ENCODE results near the gene FOXA1.
"Not testable (repeated sequence)": the region's sequence is repeated elsewhere in the genome, so short reads cannot be mapped to it uniquely, and the experiment has no call there.

The FOXA1 gene

GRCh38 chr14:37563189-37563588, 31.9 kb downstream of the FOXA1 start:
- Histone ChIP-seq H3K4ac (ENCODE audit: low read depth, low read length) (no peak overlapping the region), H2AK5ac (ENCODE audit: low read length) (no peak overlapping the region), H3K79me1 (ENCODE audit: low read length) (no peaks in the 10 kb centered on the region), H4K5ac (ENCODE audit: low read length) (no peak overlapping the region), H3K27me3 (ENCODE audit: insufficient read depth, low read length, poor library complexity) (no peaks in the 10 kb centered on the region), H2BK120ac (ENCODE audit: low read depth, low read length) (no peak overlapping the region), H3K27ac (ENCODE audit: low read depth, low read length) (no peak overlapping the region), H3K36me3 (ENCODE audit: control insufficient read depth, insufficient read depth, low read length) (no peaks in the 10 kb centered on the region), H3K9ac (ENCODE audit: low read length) (no peak overlapping the region), H3K56ac (ENCODE audit: low read length) (no peak overlapping the region), H2BK15ac (replicated peaks; ENCODE audit: low read depth) (no peak overlapping the region), H3K4me3 (ENCODE audit: low read length) (no peak overlapping the region), H3K4me2 (ENCODE audit: low read length) (no peak overlapping the region), H3K79me2 (ENCODE audit: control insufficient read depth, insufficient read depth, low read length) (no peaks in the 10 kb centered on the region), H2BK5ac (ENCODE audit: low read length) (no peak overlapping the region), H3K23ac (ENCODE audit: low read length) (no peak overlapping the region), H4K8ac (ENCODE audit: low read depth, low read length) (no peak overlapping the region), H3K4me1 (ENCODE audit: control insufficient read depth, low read depth, low read length) (no peaks in the 10 kb centered on the region), H3K18ac (ENCODE audit: low read length) (no peak overlapping the region)
- WGBS (ENCODE audit: extremely low coverage, insufficient coverage, low lambda C conversion rate): no CpG with 5 or more reads among the region's 2 CpGs
- no peak for DNase-seq

- no CpG with 5 or more reads among the region's 6 CpGs for WGBS (ENCODE audit: extremely low coverage, insufficient coverage, low lambda C conversion rate)
- Histone ChIP-seq H4K5ac (ENCODE audit: low read length) (no peak overlapping the region), H3K4me1 (ENCODE audit: control insufficient read depth, low read depth, low read length) (no peaks in the 10 kb centered on the region), H2BK120ac (ENCODE audit: low read depth, low read length) (no peak overlapping the region), H4K8ac (ENCODE audit: low read depth, low read length) (no peak overlapping the region), H3K23ac (ENCODE audit: low read length) (no peak overlapping the region), H3K4me2 (ENCODE audit: low read length) (no peak overlapping the region), H3K56ac (ENCODE audit: low read length) (no peak overlapping the region), H3K9ac (ENCODE audit: low read length) (no peak overlapping the region), H3K18ac (ENCODE audit: low read length) (no peak overlapping the region), H3K4ac (ENCODE audit: low read depth, low read length) (no peak overlapping the region), H3K27ac (ENCODE audit: low read depth, low read length) (no peak overlapping the region), H3K4me3 (ENCODE audit: low read length) (no peak overlapping the region), H3K36me3 (ENCODE audit: control insufficient read depth, insufficient read depth, low read length) (no peaks in the 10 kb centered on the region), H2BK15ac (replicated peaks; ENCODE audit: low read depth) (no peak overlapping the region), H2BK5ac (ENCODE audit: low read length) (no peak overlapping the region), H2AK5ac (ENCODE audit: low read length) (no peak overlapping the region), H3K79me1 (ENCODE audit: low read length) (no peaks in the 10 kb centered on the region), H3K27me3 (ENCODE audit: insufficient read depth, low read length, poor library complexity) (no peaks in the 10 kb centered on the region), H3K79me2 (ENCODE audit: control insufficient read depth, insufficient read depth, low read length) (no peaks in the 10 kb centered on the region)
- peak; percentile 37 for DNase-seq
Observed at GRCh38 chr14:37559386-37559785, 35.7 kb downstream of the FOXA1 start.

GRCh38 chr14:37558740-37559139, 36.3 kb downstream of the FOXA1 start:
- H3K27me3 ChIP-seq (ENCODE audit: insufficient read depth, low read length, poor library complexity): no peaks in the 10 kb centered on the region
- no peak overlapping the region for H3K4me2 ChIP-seq (ENCODE audit: low read length)
- no peaks in the 10 kb centered on the region for H3K4me1 ChIP-seq (ENCODE audit: control insufficient read depth, low read depth, low read length)
- H3K79me1 ChIP-seq (ENCODE audit: low read length): no peaks in the 10 kb centered on the region
- H2BK120ac ChIP-seq (ENCODE audit: low read depth, low read length): no peak overlapping the region
- no peak overlapping the region for H3K23ac ChIP-seq (ENCODE audit: low read length)
- H3K56ac ChIP-seq (ENCODE audit: low read length): no peak overlapping the region
- no peaks in the 10 kb centered on the region for H3K79me2 ChIP-seq (ENCODE audit: control insufficient read depth, insufficient read depth, low read length)
- H3K27ac ChIP-seq (ENCODE audit: low read depth, low read length): no peak overlapping the region
- no peak overlapping the region for H2BK5ac ChIP-seq (ENCODE audit: low read length)
- H3K18ac ChIP-seq (ENCODE audit: low read length): no peak overlapping the region
- no peak overlapping the region for H2BK15ac ChIP-seq (replicated peaks; ENCODE audit: low read depth)
- H4K8ac ChIP-seq (ENCODE audit: low read depth, low read length): no peak overlapping the region
- no peak overlapping the region for H2AK5ac ChIP-seq (ENCODE audit: low read length)
- H3K4ac ChIP-seq (ENCODE audit: low read depth, low read length): no peak overlapping the region
- no CpG with 5 or more reads among the region's 4 CpGs for WGBS (ENCODE audit: extremely low coverage, insufficient coverage, low lambda C conversion rate)
- H3K36me3 ChIP-seq (ENCODE audit: control insufficient read depth, insufficient read depth, low read length): no peaks in the 10 kb centered on the region
- no peak overlapping the region for H4K5ac ChIP-seq (ENCODE audit: low read length)
- no peak overlapping the region for H3K4me3 ChIP-seq (ENCODE audit: low read length)
- H3K9ac ChIP-seq (ENCODE audit: low read length): no peak overlapping the region
- no peak for DNase-seq

- not testable (repeated sequence) for H3K9ac ChIP-seq (ENCODE audit: low read length); H3K18ac ChIP-seq (ENCODE audit: low read length); H3K79me1 ChIP-seq (ENCODE audit: low read length); H3K4me1 ChIP-seq (ENCODE audit: control insufficient read depth, low read depth, low read length); H3K4me2 ChIP-seq (ENCODE audit: low read length); H2AK5ac ChIP-seq (ENCODE audit: low read length); H4K8ac ChIP-seq (ENCODE audit: low read depth, low read length); H2BK5ac ChIP-seq (ENCODE audit: low read length); H3K27ac ChIP-seq (ENCODE audit: low read depth, low read length); H3K36me3 ChIP-seq (ENCODE audit: control insufficient read depth, insufficient read depth, low read length); H3K4me3 ChIP-seq (ENCODE audit: low read length); H4K5ac ChIP-seq (ENCODE audit: low read length); H3K79me2 ChIP-seq (ENCODE audit: control insufficient read depth, insufficient read depth, low read length); H3K56ac ChIP-seq (ENCODE audit: low read length); H2BK120ac ChIP-seq (ENCODE audit: low read depth, low read length); H3K23ac ChIP-seq (ENCODE audit: low read length); H3K4ac ChIP-seq (ENCODE audit: low read depth, low read length); DNase-seq; H3K27me3 ChIP-seq (ENCODE audit: insufficient read depth, low read length, poor library complexity); H2BK15ac ChIP-seq (replicated peaks; ENCODE audit: low read depth)
- no CpG with 5 or more reads among the region's 33 CpGs for WGBS (ENCODE audit: extremely low coverage, insufficient coverage, low lambda C conversion rate)
Observed at GRCh38 chr14:37555596-37555995, 39.5 kb downstream of the FOXA1 start.

GRCh38 chr14:37553935-37554550, 41.0 kb downstream of the FOXA1 start:
- Histone ChIP-seq H3K27ac (ENCODE audit: low read depth, low read length) (no peak overlapping the region), H3K27me3 (ENCODE audit: insufficient read depth, low read length, poor library complexity) (no peaks in the 10 kb centered on the region), H4K8ac (ENCODE audit: low read depth, low read length) (no peak overlapping the region), H3K9ac (ENCODE audit: low read length) (no peak overlapping the region), H3K36me3 (ENCODE audit: control insufficient read depth, insufficient read depth, low read length) (no peaks in the 10 kb centered on the region), H3K79me2 (ENCODE audit: control insufficient read depth, insufficient read depth, low read length) (no peaks in the 10 kb centered on the region), H3K4me1 (ENCODE audit: control insufficient read depth, low read depth, low read length) (no peaks in the 10 kb centered on the region), H2BK5ac (ENCODE audit: low read length) (no peak overlapping the region), H2AK5ac (ENCODE audit: low read length) (no peak overlapping the region), H3K4ac (ENCODE audit: low read depth, low read length) (no peak overlapping the region), H3K4me3 (ENCODE audit: low read length) (no peak overlapping the region), H4K5ac (ENCODE audit: low read length) (no peak overlapping the region), H3K79me1 (ENCODE audit: low read length) (no peaks in the 10 kb centered on the region), H2BK120ac (ENCODE audit: low read depth, low read length) (no peak overlapping the region), H3K23ac (ENCODE audit: low read length) (no peak overlapping the region), H3K4me2 (ENCODE audit: low read length) (no peak overlapping the region), H3K18ac (ENCODE audit: low read length) (no peak overlapping the region), H2BK15ac (replicated peaks; ENCODE audit: low read depth) (no peak overlapping the region), H3K56ac (ENCODE audit: low read length) (no peak overlapping the region)
- no peak for DNase-seq
- WGBS (ENCODE audit: extremely low coverage, insufficient coverage, low lambda C conversion rate): no CpG with 5 or more reads among the region's 1 CpG

GRCh38 chr14:37551119-37551518, 43.9 kb downstream of the FOXA1 start:
- Histone ChIP-seq H2BK120ac (ENCODE audit: low read depth, low read length) (no peak overlapping the region), H3K79me2 (ENCODE audit: control insufficient read depth, insufficient read depth, low read length) (no peaks in the 10 kb centered on the region), H4K8ac (ENCODE audit: low read depth, low read length) (no peak overlapping the region), H3K4me3 (ENCODE audit: low read length) (no peak overlapping the region), H3K9ac (ENCODE audit: low read length) (no peak overlapping the region), H3K4me1 (ENCODE audit: control insufficient read depth, low read depth, low read length) (no peaks in the 10 kb centered on the region), H3K23ac (ENCODE audit: low read length) (no peak overlapping the region), H3K4ac (ENCODE audit: low read depth, low read length) (no peak overlapping the region), H3K56ac (ENCODE audit: low read length) (no peak overlapping the region), H3K36me3 (ENCODE audit: control insufficient read depth, insufficient read depth, low read length) (no peaks in the 10 kb centered on the region), H3K27me3 (ENCODE audit: insufficient read depth, low read length, poor library complexity) (no peaks in the 10 kb centered on the region), H3K27ac (ENCODE audit: low read depth, low read length) (no peak overlapping the region), H3K18ac (ENCODE audit: low read length) (no peak overlapping the region), H2BK5ac (ENCODE audit: low read length) (no peak overlapping the region), H3K4me2 (ENCODE audit: low read length) (no peak overlapping the region), H2AK5ac (ENCODE audit: low read length) (no peak overlapping the region), H4K5ac (ENCODE audit: low read length) (no peak overlapping the region), H2BK15ac (replicated peaks; ENCODE audit: low read depth) (no peak overlapping the region), H3K79me1 (ENCODE audit: low read length) (no peaks in the 10 kb centered on the region)
- WGBS (ENCODE audit: extremely low coverage, insufficient coverage, low lambda C conversion rate): 100% methylated on average over 1 of the region's 1 CpG
- DNase-seq: no peak
